Fibroblast of upper back skin (primary cell): ENCODE results near the gene BCL3.
A peak's percentile ranks its signal among the peaks of the same experiment; 100 is the strongest.

ENCODE experiments used
- DNase-seq: peaks from one replicate; pipeline ENCODE4 v3.0.0-alpha.2; 2013

BCL3 gene

DNA sequence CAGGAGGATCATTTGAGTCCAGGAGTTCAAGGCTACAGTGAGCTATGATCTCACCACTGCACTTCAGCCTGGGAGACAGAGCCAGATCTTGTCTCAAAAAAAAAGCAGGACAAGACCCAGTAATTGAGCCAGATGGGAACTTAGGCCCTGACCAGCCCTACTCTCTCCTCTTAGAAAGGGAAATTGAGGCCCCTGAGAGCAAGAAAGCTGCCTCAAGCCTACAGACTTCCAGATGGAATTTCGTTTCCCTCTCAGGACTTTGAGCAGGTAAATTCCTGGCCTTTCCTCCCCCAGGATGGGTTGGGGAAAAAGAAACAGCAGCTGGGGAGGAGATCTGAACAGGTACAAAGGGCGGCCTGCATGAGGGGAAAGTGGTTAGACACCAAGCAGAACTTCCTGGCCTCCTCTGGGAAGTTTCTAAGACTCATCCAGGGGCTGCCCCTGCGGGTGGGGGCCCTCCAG is 3.6 kb upstream of the BCL3 start:
- no peak for DNase-seq

DNA sequence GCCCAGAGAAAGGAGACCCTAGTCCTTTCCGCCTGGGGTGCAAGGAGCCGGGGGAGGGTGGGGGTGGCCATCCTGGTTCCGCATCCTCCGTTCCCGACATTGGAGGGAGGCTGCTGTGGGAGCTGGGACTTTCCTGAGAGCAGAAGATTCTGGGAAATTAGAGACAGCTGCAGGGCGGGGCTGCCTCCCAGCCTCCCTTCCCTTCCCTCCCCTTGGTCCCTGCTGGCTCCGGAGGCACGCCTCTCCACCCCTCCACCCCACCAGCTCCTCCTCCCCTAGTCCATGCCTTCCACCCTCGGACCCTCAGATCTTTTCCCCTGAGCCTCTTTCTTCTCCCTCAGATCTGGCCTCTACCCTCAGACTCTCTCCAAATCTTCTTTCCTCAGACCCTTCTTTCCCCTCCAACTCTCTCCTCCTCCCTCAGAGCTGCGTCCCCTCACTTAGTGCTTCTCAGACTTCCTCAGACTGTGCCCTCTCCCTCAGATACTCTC is 3.1 kb upstream of the BCL3 start:
- DNase-seq, result peak; percentile 82

DNA sequence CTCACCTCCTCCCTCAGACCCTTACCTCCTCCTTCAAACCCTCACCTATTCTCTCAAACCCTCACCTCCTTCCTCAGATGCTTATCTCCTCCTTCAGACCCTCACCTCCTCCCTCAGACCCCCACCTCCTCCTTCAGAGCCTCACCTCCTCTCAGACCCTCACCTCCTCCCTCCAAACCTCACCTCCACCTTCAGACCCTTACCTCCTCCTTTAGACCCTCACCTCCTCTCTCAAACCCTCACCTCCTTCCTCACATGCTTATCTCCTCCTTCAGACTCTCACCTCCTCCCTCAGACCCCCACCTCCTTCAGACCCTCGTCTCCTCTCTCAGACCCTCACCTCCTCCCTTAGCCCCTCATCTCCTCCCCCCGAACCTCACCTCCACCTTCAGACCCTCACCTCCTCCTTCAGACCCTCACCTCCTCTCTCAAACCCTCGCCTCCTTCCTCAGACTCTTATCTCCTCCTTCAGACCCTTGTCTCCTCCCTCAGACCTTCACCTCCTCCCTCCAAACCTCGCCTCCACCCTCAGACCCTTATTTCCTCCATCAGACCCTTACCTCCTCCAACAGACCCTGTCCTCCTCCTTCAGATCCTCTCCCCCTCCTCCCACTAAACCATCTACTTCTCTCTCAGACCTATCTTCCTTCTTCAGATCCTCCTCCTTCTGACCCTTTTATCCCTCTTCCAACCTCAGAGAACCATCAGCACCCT is 2.5 kb upstream of the BCL3 start:
- DNase-seq, result no peak

DNA sequence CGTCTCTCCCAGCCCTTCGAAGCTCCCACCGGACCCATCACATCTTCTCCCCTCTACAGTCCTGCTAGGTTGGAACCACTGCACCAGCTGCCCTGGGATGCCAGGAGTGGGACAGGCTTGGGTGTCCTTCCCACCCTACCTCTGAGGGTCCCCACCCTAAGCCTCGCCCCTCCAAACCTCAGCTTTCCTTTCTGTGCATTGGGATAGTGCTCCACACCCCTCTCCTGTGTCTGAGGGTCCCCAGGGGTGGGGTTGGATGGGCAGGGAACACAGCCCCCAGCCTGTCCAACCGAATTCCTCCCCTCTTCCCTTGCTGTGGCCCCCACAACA is 1.9 kb upstream of the BCL3 start:
- no peak for DNase-seq

DNA sequence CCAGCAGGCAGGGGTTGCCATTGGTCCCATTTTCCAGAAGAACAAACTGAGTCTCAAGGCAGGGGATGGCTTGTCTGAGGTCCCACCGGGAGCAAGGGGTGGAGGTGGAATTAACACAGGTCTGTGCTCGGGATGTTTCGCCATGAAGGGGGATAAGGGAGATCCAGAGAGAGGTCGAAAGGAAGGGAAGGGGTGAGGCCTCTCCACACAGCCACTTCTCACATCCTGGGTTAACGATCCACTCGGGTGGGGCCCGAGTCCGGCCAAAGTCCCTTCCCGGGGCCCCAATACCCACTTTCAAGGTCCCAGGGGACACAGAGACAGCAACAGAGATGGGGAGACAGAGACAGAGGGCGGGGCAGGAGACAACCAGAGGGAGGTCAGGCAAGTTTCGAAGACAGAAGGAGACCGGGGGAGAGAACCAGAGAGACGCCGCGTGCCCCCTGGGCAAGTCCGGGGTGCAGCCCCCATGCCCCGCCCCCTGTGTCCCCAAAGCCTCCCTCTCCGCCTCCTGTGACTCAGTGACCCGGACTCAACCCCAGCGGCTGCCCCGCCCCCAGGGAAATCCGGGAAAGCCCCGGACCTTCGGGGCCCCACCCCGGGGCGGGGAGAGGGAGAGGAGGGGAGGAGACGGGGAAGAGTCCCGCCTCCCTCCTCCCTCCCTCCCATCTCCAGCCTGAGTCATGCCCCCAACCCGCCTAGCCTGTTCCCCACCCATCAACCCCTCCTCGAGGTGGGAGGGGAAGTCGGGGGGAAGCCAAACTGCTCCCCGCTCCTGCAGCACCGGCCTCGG is 1.4 kb upstream of the BCL3 start:
- peak; percentile 96 for DNase-seq

DNA sequence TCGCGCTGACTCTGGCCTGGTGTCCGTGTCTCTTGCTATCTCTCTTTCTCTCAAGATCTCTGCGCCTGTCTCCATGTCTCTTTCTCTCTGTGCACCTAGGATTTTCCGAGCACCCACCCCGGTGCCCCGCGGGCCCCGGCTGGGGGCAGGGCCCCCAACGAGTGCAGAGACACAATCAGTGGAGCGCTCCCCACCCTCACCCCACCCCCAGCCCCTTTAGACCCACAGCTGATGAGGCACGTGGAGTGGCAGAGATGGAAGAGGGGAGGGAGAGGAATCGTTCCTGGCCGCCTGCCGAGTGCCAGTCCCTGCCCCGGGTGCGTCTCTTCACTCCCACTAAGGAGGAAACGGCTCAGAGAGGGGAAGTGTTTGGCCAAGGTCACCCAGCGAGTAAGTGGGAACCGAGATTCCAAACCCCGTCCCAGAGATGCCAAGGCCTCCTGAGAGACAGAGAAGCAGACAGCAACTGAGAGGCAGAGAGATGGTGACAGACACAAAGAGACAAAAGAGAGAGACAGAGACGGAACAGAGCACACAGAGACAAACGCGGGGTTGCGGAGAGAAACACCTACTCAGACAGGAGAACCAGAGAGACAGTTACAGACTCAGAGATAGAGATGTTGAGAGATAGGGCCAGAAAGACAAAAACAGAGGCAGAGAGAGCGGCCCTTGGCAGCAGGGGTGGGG is 626 bp upstream of the BCL3 start:
- peak; percentile 57 for DNase-seq

DNA sequence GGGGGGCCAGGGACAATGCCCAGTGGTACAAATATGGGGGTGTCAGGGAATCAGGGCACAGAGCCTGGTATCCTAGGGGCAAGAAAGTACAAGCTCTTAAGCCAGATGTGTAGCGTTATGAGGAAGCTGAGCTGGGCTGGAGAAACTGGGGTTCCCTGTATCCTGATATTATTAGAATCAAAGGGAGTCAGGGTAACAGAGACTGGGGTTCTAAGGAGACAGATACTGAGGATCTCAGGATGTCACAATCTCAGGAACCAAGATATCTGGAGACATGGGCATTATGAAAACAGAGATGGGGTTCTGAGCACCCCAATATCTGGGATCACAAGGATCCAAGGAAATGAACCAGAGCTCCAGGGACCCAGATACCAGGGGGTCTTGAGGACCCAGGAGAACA is 784 bp downstream of the BCL3 start:
- DNase-seq, result no peak

DNA sequence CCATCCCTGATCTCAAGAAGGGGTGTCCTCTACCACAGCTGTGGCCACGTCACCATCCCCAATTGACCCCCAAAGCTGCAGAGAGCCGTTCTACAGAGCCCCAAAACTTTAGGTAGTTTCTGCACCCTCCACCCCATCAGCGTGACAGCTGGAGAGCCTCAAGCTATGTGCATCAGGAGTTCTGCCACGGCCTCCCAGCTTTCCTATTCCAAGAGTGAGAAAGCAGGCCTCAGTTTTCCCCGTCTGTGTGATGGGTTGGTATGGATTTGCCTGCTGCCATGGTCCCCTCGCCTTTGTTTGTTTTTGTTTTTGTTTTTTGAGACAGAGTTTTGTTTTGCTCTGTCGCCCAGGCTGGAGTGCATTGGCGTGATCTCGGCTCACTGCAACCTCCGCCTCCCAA is 1.5 kb downstream of the BCL3 start:
- no peak for DNase-seq

DNA sequence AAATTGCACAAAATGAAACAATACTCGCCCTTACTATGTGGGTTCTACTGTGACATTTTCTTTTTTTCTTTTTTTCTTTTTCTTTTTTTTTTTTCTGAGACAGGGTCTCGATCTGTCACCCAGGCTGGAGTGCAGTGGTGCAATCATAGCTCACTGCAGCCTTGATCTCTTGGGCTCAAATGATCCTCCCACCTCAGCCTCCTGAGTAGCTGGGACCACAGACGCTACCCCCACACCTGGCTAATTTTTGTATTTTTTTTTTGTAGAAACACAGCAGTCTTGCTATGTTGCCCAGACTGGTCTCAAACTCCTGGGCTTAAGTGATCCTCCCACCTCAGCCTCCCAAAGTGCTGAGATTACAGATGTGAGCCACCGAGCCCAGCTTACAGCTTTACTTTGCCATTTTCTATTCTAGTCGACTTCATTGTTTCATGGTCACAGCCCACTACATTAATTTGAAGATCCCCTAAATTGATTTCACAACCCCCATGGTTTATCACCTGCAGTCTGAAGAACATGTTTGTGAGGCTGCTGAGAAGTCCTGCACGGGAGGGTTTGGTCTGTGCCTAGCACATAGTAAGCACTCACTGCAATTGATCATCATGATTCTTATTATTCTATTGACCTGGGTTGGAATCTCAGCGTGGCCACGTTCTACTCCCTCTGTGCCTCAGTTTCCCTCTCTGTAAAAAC is 3.8 kb downstream of the BCL3 start:
- no peak for DNase-seq

DNA sequence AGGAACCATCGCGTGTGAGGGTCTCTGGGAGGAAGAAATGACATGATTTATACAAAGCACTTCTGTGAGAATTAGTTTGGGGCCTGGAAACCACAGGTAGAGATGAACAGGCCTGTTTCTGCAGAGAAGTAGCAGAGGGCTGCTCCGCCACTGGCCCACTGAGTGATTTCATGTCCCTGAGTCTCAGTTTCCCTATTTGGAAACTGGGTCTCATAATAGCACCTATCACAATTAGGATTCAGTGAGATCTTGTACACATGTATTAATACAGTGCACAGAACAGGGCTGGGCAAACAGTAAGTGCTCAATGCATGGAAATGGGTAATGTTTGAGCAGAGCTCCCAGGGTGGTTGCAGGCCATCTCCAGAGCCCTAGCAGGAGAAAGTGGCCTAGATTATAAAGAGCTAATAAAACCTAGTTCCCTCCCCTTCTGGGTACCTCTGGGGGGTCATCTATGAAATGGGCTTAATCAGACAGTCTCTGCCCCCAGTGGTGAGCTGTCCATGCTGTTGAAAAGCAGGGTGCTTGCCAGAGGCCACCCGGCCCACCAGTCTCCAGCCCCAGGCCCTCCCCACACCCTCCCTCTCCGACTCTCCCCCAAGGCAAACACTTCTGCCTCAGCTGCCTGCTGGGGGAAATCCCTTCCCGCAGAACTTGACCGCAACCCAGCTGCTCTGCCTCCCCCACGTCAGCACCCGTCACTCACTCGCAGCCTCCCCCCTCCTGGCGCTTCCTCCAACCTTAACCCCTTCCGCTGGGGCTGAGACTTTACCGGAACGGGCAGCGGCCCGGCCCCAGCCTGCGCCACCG is 4.5 kb downstream of the BCL3 start:
- DNase-seq, result peak; percentile 98

DNA sequence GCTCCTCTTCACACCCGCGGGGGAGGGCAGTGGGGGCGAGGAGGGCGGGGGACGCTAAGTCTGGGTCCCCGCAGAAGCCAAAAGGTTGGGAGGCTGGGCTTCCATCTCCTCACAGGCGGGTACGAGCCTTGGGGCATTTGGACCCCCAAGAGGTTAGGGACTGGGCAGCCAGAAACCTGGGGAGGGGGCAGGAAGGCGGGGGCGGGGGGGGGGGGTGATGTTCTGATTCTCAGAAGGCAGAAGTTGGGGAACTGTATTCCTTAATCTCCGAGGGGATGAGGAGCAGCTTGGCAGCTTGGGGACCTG is 5.1 kb downstream of the BCL3 start:
- DNase-seq, result no peak

DNA sequence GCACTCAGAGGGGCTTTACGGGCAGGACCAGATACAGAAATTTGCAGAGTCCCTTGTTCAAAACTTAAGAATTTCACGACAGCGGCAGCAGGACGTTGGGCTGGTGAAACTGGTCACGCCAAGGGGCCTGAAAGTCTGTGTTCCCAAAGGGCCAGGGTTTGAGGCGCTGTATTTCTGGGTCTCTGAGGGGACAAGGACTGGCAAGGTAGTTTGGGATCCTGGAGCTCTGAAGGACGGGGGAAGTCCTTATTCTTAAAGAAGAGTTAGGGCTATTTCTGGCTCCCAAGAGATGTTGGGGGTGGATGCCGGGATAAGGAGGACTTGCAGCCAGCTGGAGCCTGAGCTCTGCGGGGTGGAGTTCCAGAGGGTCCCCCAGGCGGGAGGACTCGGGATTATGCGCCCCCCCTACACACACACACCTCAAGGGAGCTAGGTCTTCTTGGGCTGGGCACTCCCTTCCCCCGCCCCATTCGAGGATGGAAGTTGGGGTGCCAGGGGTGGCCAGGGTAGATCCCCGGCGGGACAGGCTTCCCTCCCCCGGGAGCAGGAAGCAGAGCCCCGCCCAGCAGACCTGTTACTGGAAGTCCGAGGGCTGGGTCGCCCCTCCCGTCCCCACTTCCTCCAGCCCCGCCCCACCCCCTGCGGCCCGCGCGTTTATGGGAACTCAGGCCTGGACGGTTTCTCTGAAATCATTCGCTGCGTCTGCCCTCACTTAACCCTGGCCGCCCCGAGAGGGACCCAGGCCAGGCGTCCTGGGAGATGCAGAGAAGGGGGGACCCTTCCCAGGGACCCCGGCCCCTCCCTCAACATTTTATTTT is 5.6 kb downstream of the BCL3 start:
- DNase-seq, result peak; percentile 83

DNA sequence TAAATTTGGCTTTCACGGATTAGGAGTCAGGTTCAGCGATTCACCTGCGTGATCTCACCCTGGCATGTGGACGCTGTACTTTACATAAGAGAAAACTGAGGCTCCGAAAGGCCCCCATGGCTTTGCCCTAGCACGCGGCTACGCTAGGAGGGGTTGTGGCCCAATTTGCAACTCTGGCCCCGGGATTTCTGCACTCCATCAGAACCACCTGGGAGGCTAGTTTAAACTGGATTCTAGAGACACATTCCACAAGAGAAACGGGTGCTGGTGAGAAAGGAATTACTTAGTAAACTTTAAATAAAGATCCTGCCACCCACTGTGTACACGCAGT is 6.2 kb downstream of the BCL3 start:
- DNase-seq, result no peak

DNA sequence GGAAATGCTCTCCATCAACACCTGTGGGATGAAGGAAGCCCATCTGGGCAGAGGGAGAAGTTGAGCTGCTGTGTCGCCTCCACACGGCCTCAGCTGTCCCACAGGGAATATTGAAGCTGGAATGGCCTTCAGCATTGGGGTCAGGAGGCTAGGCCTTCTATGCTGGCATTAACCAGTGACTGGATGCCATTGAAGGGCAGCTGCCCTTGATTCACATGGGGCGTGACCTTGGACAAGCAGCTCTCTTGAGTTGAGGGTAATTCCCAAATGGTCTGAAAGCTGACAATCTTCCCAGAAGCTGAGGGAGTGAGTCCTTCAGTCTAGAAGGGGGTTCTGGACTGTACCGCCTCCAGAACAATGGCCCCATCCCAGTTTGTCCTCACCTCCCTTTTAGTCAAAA is 6.7 kb downstream of the BCL3 start:
- DNase-seq, result no peak

DNA sequence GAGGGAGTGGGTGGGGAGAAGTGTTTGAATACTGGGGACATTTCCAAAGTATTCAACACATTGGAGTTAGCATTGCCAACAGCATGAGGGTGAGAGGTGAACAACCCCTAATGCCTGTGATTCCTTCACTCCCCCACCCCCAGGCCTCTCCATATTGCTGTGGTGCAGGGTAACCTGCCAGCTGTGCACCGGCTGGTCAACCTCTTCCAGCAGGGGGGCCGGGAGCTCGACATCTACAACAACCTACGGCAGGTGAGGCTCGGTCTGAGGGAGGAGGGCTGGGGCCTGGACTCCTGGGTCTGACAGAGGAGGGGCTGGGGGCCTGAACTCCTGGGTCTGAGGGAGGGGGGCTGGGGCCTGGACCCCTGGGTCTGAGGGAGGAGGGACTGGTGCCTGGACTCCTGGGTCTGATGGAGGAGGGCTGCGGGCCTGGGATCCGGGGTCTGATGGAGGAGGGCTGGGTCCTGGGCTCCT is 7.6 kb downstream of the BCL3 start:
- no peak for DNase-seq

DNA sequence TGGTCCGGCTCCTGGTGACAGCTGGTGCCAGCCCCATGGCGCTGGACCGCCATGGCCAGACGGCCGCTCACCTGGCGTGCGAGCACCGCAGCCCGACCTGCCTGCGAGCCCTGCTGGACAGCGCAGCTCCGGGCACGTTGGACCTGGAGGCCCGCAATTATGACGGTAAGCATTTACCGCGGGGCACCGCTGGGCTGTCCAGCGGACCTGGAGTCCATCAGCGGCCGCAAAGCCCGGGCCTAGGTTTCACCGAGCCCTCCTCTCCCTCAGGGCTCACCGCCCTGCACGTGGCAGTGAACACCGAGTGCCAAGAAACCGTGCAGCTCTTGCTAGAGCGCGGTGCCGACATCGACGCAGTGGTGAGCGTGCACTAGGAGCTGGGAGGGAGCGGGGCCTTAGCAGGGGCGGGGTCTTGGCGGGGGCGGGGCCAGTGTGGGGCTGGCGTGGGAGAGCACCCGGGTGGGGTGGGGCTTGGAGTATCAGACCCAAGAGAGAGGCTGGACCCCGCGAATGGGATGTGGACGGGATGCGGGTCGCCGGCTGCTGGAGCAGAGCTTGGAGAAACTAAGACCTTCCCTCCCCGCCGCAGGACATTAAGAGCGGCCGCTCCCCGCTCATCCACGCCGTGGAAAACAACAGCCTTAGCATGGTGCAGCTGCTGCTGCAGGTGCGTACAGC is 8.7 kb downstream of the BCL3 start:
- DNase-seq, result peak; percentile 77

DNA sequence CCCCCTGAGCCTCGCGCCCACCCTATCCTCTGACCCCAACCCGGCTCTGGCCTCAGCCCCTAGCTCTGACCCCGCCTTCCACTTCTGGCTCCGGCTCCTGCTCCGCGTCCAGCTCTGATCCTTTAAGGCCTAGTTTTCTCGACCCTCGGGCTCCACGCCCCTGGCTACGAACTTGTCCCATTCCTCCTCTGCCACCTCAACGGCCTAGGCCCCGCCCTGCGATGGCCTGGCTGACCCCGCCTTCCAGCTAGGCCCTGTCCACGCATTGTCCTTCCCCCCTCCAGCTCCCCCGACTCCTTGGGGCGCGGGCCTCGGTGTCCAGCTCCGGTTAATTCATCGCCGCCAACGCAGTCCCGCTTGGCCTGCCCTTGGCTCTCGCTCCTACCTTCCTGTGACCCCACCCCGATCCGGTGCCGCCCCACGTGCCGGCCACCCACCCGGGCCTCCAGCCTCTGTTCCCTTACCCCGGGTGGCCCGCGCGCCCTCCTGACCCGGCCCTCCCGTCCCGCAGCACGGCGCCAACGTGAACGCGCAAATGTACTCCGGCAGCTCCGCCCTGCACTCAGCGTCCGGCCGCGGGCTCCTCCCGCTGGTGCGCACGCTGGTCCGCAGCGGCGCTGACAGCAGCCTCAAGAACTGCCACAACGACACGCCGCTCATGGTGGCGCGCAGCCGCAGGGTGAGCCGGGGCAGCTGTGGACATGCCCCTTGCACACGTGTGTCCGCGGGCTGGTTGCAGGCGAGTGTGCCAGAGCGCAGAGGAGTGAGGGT is 9.4 kb downstream of the BCL3 start:
- DNase-seq, result no peak

DNA sequence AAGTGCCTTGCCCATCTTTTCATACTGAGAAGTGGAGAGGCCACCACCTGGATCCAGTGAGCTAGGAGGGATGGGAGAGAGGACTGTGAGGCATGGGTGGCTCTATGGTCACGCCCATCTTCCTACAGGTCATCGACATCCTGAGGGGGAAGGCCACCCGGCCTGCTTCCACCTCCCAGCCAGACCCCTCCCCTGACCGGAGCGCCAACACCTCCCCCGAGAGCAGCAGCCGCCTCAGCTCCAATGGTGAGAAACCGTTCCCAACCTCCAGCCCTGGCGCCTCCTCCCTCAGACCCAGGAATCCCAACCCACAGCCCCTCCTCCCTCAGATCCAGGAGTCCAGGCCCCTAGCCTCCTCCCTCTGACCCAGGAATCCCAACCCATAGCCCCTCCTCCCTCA is 10.1 kb downstream of the BCL3 start:
- no peak for DNase-seq

DNA sequence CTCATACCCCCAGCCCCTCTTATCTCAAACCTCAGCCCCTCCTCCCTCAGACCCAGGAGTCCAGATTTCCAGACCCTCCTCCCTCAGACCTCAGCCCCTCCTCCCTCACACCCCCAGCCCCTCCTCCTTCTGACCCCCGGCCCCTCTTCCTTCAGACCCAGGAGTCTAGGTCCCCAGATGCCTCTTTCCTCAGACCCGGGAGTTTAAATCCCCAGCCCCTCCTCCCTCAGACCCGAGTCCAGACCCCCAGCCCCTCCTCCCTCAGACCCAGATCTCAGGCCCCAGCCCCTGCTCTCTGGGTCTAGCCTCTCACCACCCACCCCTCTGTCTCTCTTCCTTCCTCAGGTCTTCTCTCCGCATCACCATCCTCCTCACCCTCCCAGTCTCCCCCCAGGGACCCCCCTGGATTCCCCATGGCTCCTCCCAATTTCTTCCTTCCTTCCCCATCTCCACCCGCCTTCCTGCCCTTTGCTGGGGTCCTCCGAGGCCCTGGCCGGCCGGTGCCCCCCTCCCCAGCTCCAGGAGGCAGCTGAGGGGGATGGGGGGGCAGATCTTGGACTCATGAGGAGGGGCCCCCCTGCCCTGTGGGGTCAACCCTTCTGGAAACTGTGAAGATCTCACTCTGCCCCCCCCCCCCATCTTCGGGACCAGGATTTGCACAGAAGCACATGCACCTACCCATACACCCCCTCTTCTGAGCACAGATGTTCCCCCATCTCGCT is 10.7 kb downstream of the BCL3 start:
- DNase-seq, result no peak

DNA sequence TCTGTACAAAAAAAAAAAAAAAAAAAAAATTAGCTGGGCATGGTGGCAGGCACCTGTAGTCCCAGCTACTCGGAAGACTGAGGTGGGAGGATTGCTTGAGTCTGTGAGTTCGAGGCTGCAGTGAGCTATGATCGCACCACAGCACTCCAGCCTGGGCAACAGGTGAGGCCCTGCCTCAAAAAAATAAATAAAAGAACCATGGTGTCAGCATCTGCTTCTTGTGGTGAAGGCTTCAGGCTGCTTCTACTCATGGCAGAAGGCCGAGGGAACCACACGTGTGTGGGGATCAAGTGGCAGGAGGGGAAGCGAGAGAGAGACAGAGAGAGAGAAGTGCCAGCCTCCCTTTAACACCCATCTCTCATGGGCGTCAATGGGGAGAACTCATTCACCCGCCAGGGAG is 13.5 kb downstream of the BCL3 start:
- DNase-seq, result no peak
